Neural cell (in vitro differentiated cells): Measurements from ENCODE around the gene KXD1. TPM values are rescaled to one million over a fixed set of nuclear protein-coding genes. Genes with fewer than 3 reads are reported as not detected.

Experiments used
- H2AFZ ChIP-seq: fragments of 200-600, 300-800 bp; sonication (generic), shearing (Covaris generic); 2 replicates; pipeline ENCODE4 v1.6.0; 2014; ENCODE audit warnings: low read depth, mild to moderate bottlenecking, antibody characterized with exemption, low read length, moderate library complexity
- H3F3A ChIP-seq: fragments of 200-600 bp; shearing (Covaris generic); 2 replicates; pipeline ENCODE4 v1.6.1; 2016; ENCODE audit warnings: mild to moderate bottlenecking, moderate library complexity, mixed read lengths, antibody characterized with exemption, low read length; ENCODE audit not compliant: insufficient read depth, poor library complexity, severe bottlenecking
- H3K27ac ChIP-seq: fragments of 200-600, 300-800 bp; sonication (generic), shearing (Covaris generic); 2 replicates; pipeline ENCODE4 v1.5.1; 2014; ENCODE audit warnings: mild to moderate bottlenecking, low read length, moderate library complexity
- H3K27me3 ChIP-seq: fragments of 300-800, 200-600 bp; sonication (generic), shearing (Covaris generic); 2 replicates; pipeline ENCODE4 v1.6.0; 2014; ENCODE audit warnings: mild to moderate bottlenecking, low read depth, low read length, moderate library complexity; ENCODE audit not compliant: insufficient read depth
- H3K36me3 ChIP-seq: fragments of 300-800, 200-600 bp; sonication (generic), shearing (Covaris generic); 2 replicates; pipeline ENCODE4 v1.5.1; 2014; ENCODE audit warnings: mild to moderate bottlenecking, antibody characterized with exemption, low read length, moderate library complexity; ENCODE audit not compliant: insufficient read depth
- H3K4me2 ChIP-seq: fragments of 300-800, 200-600 bp; sonication (generic), shearing (Covaris generic); 2 replicates; pipeline ENCODE4 v1.6.0; 2014; ENCODE audit warnings: mild to moderate bottlenecking, low read length
- H3K4me3 ChIP-seq: fragments of 300-800, 200-600 bp; sonication (generic), shearing (Covaris generic); 2 replicates; pipeline ENCODE4 v1.5.1; 2014; ENCODE audit warnings: mild to moderate bottlenecking, low read length, moderate library complexity
- H3K79me2 ChIP-seq: fragments of 200-600 bp; shearing (Covaris generic); replicated peaks from 2 replicates; pipeline ENCODE4 v1.6.0; 2014; ENCODE audit warnings: mild to moderate bottlenecking, low read length, moderate library complexity; ENCODE audit not compliant: insufficient read depth
- H3K9ac ChIP-seq: fragments of 300-800, 200-600 bp; sonication (generic), shearing (Covaris generic); 2 replicates; pipeline ENCODE4 v1.6.1; 2016; ENCODE audit warnings: mild to moderate bottlenecking, low read length, mixed read lengths
- H3K9me2 ChIP-seq: fragments of 200-600 bp; shearing (Covaris generic); 2 replicates; pipeline ENCODE4 v1.6.1; 2016; ENCODE audit warnings: mild to moderate bottlenecking, low read length, mixed read lengths; ENCODE audit not compliant: insufficient read depth
- H3K9me3 ChIP-seq: fragments of 200-600, 300-800 bp; sonication (generic), shearing (Covaris generic); 2 replicates; pipeline ENCODE4 v1.6.1; 2016; ENCODE audit warnings: mild to moderate bottlenecking, mixed run types, low read length, moderate library complexity, mixed read lengths
- H4K20me1 ChIP-seq: fragments of 200-600 bp; shearing (Covaris generic); 2 replicates; pipeline ENCODE4 v1.6.1; 2016; ENCODE audit warnings: mild to moderate bottlenecking, mixed run types; ENCODE audit not compliant: insufficient read depth
- CTCF ChIP-seq: fragments of 450-650 bp; IDR thresholded peaks from 2 replicates; pipeline ENCODE4 v1.5.1; 2014; ENCODE audit warnings: antibody characterized with exemption, mild to moderate bottlenecking, moderate library complexity; ENCODE audit not compliant: poor library complexity, severe bottlenecking
- EP300 ChIP-seq: fragments of 450-650 bp; conservative IDR thresholded peaks from 2 replicates; pipeline ENCODE4 v1.6.1; 2014; ENCODE audit warnings: antibody characterized with exemption, mild to moderate bottlenecking, moderate library complexity; ENCODE audit not compliant: poor library complexity, severe bottlenecking
- EZH2 ChIP-seq: fragments of 200-600, 300-800 bp; shearing (Covaris generic), sonication (generic); IDR thresholded peaks from 2 replicates; pipeline ENCODE4 v1.6.1; 2014; ENCODE audit warnings: antibody characterized with exemption, low read length, borderline replicate concordance, mild to moderate bottlenecking; ENCODE audit not compliant: insufficient read depth, poor library complexity, severe bottlenecking
- MXI1 ChIP-seq: fragments of 450-650 bp; conservative IDR thresholded peaks from 2 replicates; pipeline ENCODE4 v1.6.1; 2014; ENCODE audit warnings: antibody characterized with exemption, mild to moderate bottlenecking; ENCODE audit not compliant: poor library complexity, severe bottlenecking
- POLR2AphosphoS5 ChIP-seq: IDR thresholded peaks from 2 replicates; pipeline ENCODE4 v1.6.1; 2012
- RAD21 ChIP-seq: fragments of 450-650 bp; conservative IDR thresholded peaks from 2 replicates; pipeline ENCODE4 v1.6.1; 2014; ENCODE audit warnings: antibody characterized with exemption, mild to moderate bottlenecking, moderate library complexity
- SMC3 ChIP-seq: fragments of 450-650 bp; conservative IDR thresholded peaks from 2 replicates; pipeline ENCODE4 v1.6.1; 2014; ENCODE audit warnings: antibody characterized with exemption, mild to moderate bottlenecking, moderate library complexity; ENCODE audit not compliant: poor library complexity
- TAF1 ChIP-seq: IDR thresholded peaks from 2 replicates; pipeline ENCODE4 v1.6.1; 2012; ENCODE audit warnings: low read depth
- polyA plus RNA-seq: library from polyadenylated mRNA; depleted of rRNA; stranded (reverse); fragments of >200 nt; gene quantifications from 2 replicates; pipeline ENCODE4 v1.2.3, GENCODE V29; 2014
- TF ChIP-seq, protein P1 (sequence below): IDR thresholded peaks from 2 replicates; pipeline ENCODE4 v1.6.1; 2012; ENCODE audit warnings: borderline replicate concordance

KXD1 gene
- polyA plus RNA-seq, 1 donor from 2014 or later, result 55.8 TPM

DNA sequence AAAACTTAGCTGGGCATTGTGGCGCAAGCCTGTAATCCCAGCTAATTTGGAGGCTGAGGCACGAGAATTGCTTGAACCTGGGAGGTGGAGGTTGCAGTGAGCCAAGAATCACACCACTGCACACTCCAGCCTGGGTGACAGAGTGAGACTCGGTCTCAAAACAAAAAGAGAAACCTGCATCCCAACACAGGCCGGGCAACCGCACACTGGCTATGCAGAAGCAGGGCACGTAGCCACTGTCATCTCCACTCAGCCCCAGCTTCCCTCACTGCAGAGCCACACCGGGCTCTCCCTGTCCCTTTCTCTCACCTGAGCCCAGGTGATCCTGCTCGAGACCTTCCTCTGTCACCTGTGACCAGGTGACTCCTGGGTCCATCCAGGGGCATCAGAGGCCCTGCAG, 47.5 kb upstream of the KXD1 start:
- no peak overlapping the region for H3K27ac ChIP-seq
- H2AFZ ChIP-seq, result no peak overlapping the region
- H3K9ac ChIP-seq, result no peak overlapping the region
- H3K27me3 ChIP-seq, result no peaks in the 10 kb centered on the region
- no peaks in the 10 kb centered on the region for H3K9me3 ChIP-seq
- H3K36me3 ChIP-seq, result no peaks in the 10 kb centered on the region
- no peaks in the 10 kb centered on the region for H3K79me2 ChIP-seq
- H3K4me2 ChIP-seq, result no peak overlapping the region
- no peaks in the 10 kb centered on the region for H4K20me1 ChIP-seq
- H3F3A ChIP-seq, result no peaks in the 10 kb centered on the region
- no peak overlapping the region for H3K4me3 ChIP-seq
- TF ChIP-seq MXI1 (no peak), CTCF (no peak)
- H3K9me2 ChIP-seq, result no peaks in the 10 kb centered on the region

- H3K27me3 ChIP-seq, result no peaks in the 10 kb centered on the region
- H3K4me2 ChIP-seq, result no peak overlapping the region
- no peaks in the 10 kb centered on the region for H4K20me1 ChIP-seq
- no peak for TF ChIP-seq RAD21
- no peak for TF ChIP-seq MXI1
- TF ChIP-seq EZH2, result no peak
- no peak for TF ChIP-seq POLR2AphosphoS5
- no peak for TF ChIP-seq EP300
- TF ChIP-seq TAF1, result no peak
- TF ChIP-seq CTCF, result no peak
- TF ChIP-seq SMC3, result no peak
- TF ChIP-seq, protein P1, sequence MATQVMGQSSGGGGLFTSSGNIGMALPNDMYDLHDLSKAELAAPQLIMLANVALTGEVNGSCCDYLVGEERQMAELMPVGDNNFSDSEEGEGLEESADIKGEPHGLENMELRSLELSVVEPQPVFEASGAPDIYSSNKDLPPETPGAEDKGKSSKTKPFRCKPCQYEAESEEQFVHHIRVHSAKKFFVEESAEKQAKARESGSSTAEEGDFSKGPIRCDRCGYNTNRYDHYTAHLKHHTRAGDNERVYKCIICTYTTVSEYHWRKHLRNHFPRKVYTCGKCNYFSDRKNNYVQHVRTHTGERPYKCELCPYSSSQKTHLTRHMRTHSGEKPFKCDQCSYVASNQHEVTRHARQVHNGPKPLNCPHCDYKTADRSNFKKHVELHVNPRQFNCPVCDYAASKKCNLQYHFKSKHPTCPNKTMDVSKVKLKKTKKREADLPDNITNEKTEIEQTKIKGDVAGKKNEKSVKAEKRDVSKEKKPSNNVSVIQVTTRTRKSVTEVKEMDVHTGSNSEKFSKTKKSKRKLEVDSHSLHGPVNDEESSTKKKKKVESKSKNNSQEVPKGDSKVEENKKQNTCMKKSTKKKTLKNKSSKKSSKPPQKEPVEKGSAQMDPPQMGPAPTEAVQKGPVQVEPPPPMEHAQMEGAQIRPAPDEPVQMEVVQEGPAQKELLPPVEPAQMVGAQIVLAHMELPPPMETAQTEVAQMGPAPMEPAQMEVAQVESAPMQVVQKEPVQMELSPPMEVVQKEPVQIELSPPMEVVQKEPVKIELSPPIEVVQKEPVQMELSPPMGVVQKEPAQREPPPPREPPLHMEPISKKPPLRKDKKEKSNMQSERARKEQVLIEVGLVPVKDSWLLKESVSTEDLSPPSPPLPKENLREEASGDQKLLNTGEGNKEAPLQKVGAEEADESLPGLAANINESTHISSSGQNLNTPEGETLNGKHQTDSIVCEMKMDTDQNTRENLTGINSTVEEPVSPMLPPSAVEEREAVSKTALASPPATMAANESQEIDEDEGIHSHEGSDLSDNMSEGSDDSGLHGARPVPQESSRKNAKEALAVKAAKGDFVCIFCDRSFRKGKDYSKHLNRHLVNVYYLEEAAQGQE, result no peak
- H3F3A ChIP-seq, result no peaks in the 10 kb centered on the region
- no peaks in the 10 kb centered on the region for H3K9me3 ChIP-seq
- H3K27ac ChIP-seq, result no peak overlapping the region
- H3K36me3 ChIP-seq, result no peaks in the 10 kb centered on the region
- H3K79me2 ChIP-seq, result peaks cover 14% of the 10 kb centered on the region
- no peak overlapping the region for H3K4me3 ChIP-seq
- no peaks in the 10 kb centered on the region for H3K9me2 ChIP-seq
- H2AFZ ChIP-seq, result no peak overlapping the region
- H3K9ac ChIP-seq, result no peak overlapping the region
These were observed 43.8 kb upstream of the KXD1 start for GRCh38 chr19:18513868-18514267.
